Hypothalamus (tissue), 51 donors: ENCODE measurements around the gene DCUN1D3.
"Not testable (repeated sequence)": the region's sequence is repeated elsewhere in the genome, so short reads cannot be mapped to it uniquely, and the experiment has no call there.

Source experiments
- DNase-seq, 51 donors: peaks; one replicate each; lab custom pipeline; 2025; lab: John Stamatoyannopoulos, UW

The DCUN1D3 gene

GRCh38 chr16:20900299-20901067, at the start of gene DCUN1D3, which contains the start of gene LYRM1:
Gene DCUN1D3 (minus strand): TSS chr16:20900358. CDS start chr16:20862538, 37,820 bp downstream.
Gene LYRM1 (plus strand): TSS chr16:20900771. CDS start chr16:20915556, 14,785 bp downstream.
- peak; percentile 68 to 99 (median 93) for DNase-seq

GRCh38 chr16:20949660-20950059, 49.5 kb upstream of the DCUN1D3 start:
- DNase-seq: no peak

GRCh38 chr16:20948444-20948843, 48.3 kb upstream of the DCUN1D3 start:
- no peak for DNase-seq

GRCh38 chr16:20946015-20946629, 46.0 kb upstream of the DCUN1D3 start:
- DNase-seq: no peak

- not testable (repeated sequence) for DNase-seq
Measured at GRCh38 chr16:20945575-20945875, 45.4 kb upstream of the DCUN1D3 start.

GRCh38 chr16:20944861-20945574, 44.9 kb upstream of the DCUN1D3 start:
- no peak for DNase-seq

- DNase-seq: no peak
Measured at GRCh38 chr16:20942256-20942655, 42.1 kb upstream of the DCUN1D3 start.

GRCh38 chr16:20941636-20941926, 41.4 kb upstream of the DCUN1D3 start:
- DNase-seq: no peak

- DNase-seq: no peak
Measured at GRCh38 chr16:20940871-20941635, 40.9 kb upstream of the DCUN1D3 start.

GRCh38 chr16:20939611-20940010, 39.5 kb upstream of the DCUN1D3 start:
- DNase-seq: no peak

- no peak for DNase-seq
Measured at GRCh38 chr16:20938426-20938825, 38.3 kb upstream of the DCUN1D3 start.

GRCh38 chr16:20937736-20938135, 37.6 kb upstream of the DCUN1D3 start:
- DNase-seq: no peak

- DNase-seq: no peak
Measured at GRCh38 chr16:20933589-20933988, 33.4 kb upstream of the DCUN1D3 start.

GRCh38 chr16:20931066-20931600, 31.0 kb upstream of the DCUN1D3 start:
- DNase-seq: no peak

GRCh38 chr16:20930365-20930690, 30.2 kb upstream of the DCUN1D3 start:
- no peak for DNase-seq

GRCh38 chr16:20929676-20930364, 29.7 kb upstream of the DCUN1D3 start:
- not testable (repeated sequence) for DNase-seq

- DNase-seq: no peak
Measured at GRCh38 chr16:20928774-20929411, 28.7 kb upstream of the DCUN1D3 start.

GRCh38 chr16:20925751-20926150, 25.6 kb upstream of the DCUN1D3 start:
- no peak for DNase-seq

- DNase-seq: no peak
Measured at GRCh38 chr16:20923876-20924275, 23.7 kb upstream of the DCUN1D3 start.

- no peak for DNase-seq
Measured at GRCh38 chr16:20920799-20921198, 20.6 kb upstream of the DCUN1D3 start.
